ENCODE results near the gene DOCK9.

DOCK9 gene

GRCh38 chr13:98794498-98794897 lies 183.4 kb downstream of the DOCK9 start:
- no peak for DNase-seq (ENCODE audit: low read depth)
- in situ Hi-C loops (cut with HindIII; ENCODE audit: low sequenced_read_pairs): no loop called here
- TF ChIP-seq, protein P1, sequence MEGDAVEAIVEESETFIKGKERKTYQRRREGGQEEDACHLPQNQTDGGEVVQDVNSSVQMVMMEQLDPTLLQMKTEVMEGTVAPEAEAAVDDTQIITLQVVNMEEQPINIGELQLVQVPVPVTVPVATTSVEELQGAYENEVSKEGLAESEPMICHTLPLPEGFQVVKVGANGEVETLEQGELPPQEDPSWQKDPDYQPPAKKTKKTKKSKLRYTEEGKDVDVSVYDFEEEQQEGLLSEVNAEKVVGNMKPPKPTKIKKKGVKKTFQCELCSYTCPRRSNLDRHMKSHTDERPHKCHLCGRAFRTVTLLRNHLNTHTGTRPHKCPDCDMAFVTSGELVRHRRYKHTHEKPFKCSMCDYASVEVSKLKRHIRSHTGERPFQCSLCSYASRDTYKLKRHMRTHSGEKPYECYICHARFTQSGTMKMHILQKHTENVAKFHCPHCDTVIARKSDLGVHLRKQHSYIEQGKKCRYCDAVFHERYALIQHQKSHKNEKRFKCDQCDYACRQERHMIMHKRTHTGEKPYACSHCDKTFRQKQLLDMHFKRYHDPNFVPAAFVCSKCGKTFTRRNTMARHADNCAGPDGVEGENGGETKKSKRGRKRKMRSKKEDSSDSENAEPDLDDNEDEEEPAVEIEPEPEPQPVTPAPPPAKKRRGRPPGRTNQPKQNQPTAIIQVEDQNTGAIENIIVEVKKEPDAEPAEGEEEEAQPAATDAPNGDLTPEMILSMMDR (IDR thresholded peaks at IDR 0.05; ENCODE audit: low read depth, low read length, missing control alignments): no peak

GRCh38 chr13:98792785-98793495 lies 184.9 kb downstream of the DOCK9 start:
- TF ChIP-seq, protein P1 (IDR thresholded peaks at IDR 0.05; ENCODE audit: low read depth, low read length, missing control alignments): no peak
- no peak for DNase-seq (ENCODE audit: low read depth)
- no peak overlapping the region for H3K4me3 ChIP-seq (ENCODE audit: low read depth, low read length)
- in situ Hi-C loops (cut with HindIII; ENCODE audit: low sequenced_read_pairs): no loop called here

More at GRCh38 chr13:98794498-98794897, 183.4 kb downstream of the DOCK9 start:
- H3K4me3 ChIP-seq (ENCODE audit: low read depth, low read length): no peak overlapping the region

GRCh38 chr13:98792321-98792720 lies 185.5 kb downstream of the DOCK9 start:
- in situ Hi-C loops (cut with HindIII; ENCODE audit: low sequenced_read_pairs): no loop called here
- H3K4me3 ChIP-seq (ENCODE audit: low read depth, low read length): no peak overlapping the region
- TF ChIP-seq, protein P1 (IDR thresholded peaks at IDR 0.05; ENCODE audit: low read depth, low read length, missing control alignments): no peak
- DNase-seq (ENCODE audit: low read depth): no peak

DNA sequence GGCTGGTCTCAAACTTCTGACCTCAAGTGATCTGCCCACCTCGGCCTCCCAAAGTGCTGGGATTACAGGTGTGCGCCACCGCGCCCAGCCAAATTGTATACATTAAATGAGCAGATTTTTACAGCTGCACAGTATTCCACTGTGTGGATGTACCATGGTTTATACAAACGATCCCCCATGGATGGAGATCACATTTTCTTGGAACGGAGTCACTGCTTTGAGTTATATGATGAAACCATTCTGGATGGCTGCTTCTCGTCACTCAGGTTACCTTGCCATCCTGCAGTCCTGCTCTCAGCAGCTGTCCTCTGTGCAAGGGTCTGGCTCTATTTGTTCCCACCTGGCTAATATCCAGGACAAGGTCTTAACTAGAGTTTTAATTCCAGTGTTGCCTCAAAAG lies 186.3 kb downstream of the DOCK9 start:
- no peak overlapping the region for H3K4me3 ChIP-seq (ENCODE audit: low read depth, low read length)
- no peak for DNase-seq (ENCODE audit: low read depth)
- TF ChIP-seq, protein P1 (IDR thresholded peaks at IDR 0.05; ENCODE audit: low read depth, low read length, missing control alignments): no peak
- in situ Hi-C loops (cut with HindIII; ENCODE audit: low sequenced_read_pairs): no loop called here

GRCh38 chr13:98787996-98788395 lies 189.9 kb downstream of the DOCK9 start:
- in situ Hi-C loops (cut with HindIII; ENCODE audit: low sequenced_read_pairs): no loop called here
- DNase-seq (ENCODE audit: low read depth): no peak

DNA sequence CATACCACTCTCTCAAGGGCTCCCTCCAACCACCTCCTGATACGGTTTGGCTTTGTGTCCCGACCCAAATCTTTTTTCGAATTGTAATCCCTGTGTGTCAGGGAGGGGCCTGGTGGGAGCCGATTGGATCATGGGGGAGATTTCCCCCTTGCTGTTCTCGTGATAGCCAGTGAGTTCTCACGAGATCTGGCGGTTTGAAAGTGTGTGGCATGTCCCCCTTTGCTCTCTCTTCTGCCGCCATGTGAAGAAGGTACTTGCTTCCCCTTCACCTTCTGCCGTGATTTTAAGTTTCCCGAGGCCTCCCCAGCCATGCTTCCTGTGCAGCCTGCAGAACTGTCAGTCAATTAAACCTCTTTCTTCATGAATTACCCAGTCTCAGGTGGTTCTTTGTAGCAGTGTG lies 190.7 kb downstream of the DOCK9 start:
- in situ Hi-C loops (cut with HindIII; ENCODE audit: low sequenced_read_pairs): no loop called here
- TF ChIP-seq, protein P1 (IDR thresholded peaks at IDR 0.05; ENCODE audit: low read depth, low read length, missing control alignments): no peak
- no peak overlapping the region for H3K4me3 ChIP-seq (ENCODE audit: low read depth, low read length)
- DNase-seq (ENCODE audit: low read depth): no peak

More at GRCh38 chr13:98787996-98788395, 189.9 kb downstream of the DOCK9 start:
- TF ChIP-seq, protein P1 (IDR thresholded peaks at IDR 0.05; ENCODE audit: low read depth, low read length, missing control alignments): no peak
- H3K4me3 ChIP-seq (ENCODE audit: low read depth, low read length): no peak overlapping the region

Data from astrocyte of the cerebellum (primary cell).